Measurements from ENCODE around the gene DGKB.

DNA sequence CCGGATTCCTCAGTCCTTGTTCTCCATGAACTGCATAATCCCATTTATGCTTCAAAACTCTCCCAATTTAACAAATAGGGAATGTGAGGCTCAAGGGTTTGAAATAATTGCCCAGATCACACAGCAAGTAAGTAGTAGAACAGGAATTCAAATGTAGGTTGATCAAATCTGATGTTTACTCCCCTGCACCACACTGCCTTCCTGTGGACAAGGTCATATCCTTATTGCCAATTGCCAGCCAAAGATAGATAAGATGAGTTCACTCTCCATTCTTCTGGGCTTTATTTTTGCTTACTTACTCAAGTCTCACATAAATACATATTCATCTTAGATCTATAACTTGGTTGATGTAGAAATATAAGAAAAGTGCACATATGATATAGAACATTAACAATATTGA, 477.9 kb downstream of the DGKB start:
- TF ChIP-seq, protein P1, sequence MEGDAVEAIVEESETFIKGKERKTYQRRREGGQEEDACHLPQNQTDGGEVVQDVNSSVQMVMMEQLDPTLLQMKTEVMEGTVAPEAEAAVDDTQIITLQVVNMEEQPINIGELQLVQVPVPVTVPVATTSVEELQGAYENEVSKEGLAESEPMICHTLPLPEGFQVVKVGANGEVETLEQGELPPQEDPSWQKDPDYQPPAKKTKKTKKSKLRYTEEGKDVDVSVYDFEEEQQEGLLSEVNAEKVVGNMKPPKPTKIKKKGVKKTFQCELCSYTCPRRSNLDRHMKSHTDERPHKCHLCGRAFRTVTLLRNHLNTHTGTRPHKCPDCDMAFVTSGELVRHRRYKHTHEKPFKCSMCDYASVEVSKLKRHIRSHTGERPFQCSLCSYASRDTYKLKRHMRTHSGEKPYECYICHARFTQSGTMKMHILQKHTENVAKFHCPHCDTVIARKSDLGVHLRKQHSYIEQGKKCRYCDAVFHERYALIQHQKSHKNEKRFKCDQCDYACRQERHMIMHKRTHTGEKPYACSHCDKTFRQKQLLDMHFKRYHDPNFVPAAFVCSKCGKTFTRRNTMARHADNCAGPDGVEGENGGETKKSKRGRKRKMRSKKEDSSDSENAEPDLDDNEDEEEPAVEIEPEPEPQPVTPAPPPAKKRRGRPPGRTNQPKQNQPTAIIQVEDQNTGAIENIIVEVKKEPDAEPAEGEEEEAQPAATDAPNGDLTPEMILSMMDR (IDR thresholded peaks at IDR 0.05), result no peak
- no peak for TF ChIP-seq POLR2A (IDR thresholded peaks at IDR 0.05)

Measured in body of pancreas (tissue), 4 donors.